Mononuclear cell (primary cell): ENCODE results near the gene AMDHD2. TPM values are rescaled to one million over a fixed set of nuclear protein-coding genes. Genes with fewer than 3 reads are reported as not detected.
"Not testable (repeated sequence)": the region's sequence is repeated elsewhere in the genome, so short reads cannot be mapped to it uniquely, and the experiment has no call there.

Experiments used
- H3K27me3 ChIP-seq: 2 replicates; pipeline ENCODE4 v1.6.0; 2011; ENCODE audit warnings: low read length, control low read depth; ENCODE audit not compliant: insufficient read depth
- H3K4me1 ChIP-seq: 2 replicates; pipeline ENCODE4 v1.5.1; 2011; ENCODE audit warnings: mild to moderate bottlenecking, low read length, control low read depth; ENCODE audit not compliant: insufficient read depth
- H3K4me3 ChIP-seq: 2 replicates; pipeline ENCODE4 v1.5.1; 2011; ENCODE audit warnings: mild to moderate bottlenecking, low read length, moderate library complexity
- H3K9me3 ChIP-seq: 2 replicates; pipeline ENCODE4 v1.5.1; 2011; ENCODE audit warnings: low read depth, mild to moderate bottlenecking, control low read depth, low read length
- total RNA-seq: library from RNA; depleted of rRNA; stranded (reverse); fragments of >200 nt; gene quantifications from one replicate; pipeline ENCODE4 v1.2.3, GENCODE V29; 2012

The AMDHD2 gene
- total RNA-seq, 1 donor: 49.7 TPM

- H3K27me3 ChIP-seq, H3K4me3 ChIP-seq, H3K9me3 ChIP-seq: not testable (repeated sequence)
- peaks cover 52% of the 10 kb centered on the region for H3K4me1 ChIP-seq
Measured at GRCh38 chr16:2539845-2540458, 19.8 kb downstream of the AMDHD2 start.

DNA sequence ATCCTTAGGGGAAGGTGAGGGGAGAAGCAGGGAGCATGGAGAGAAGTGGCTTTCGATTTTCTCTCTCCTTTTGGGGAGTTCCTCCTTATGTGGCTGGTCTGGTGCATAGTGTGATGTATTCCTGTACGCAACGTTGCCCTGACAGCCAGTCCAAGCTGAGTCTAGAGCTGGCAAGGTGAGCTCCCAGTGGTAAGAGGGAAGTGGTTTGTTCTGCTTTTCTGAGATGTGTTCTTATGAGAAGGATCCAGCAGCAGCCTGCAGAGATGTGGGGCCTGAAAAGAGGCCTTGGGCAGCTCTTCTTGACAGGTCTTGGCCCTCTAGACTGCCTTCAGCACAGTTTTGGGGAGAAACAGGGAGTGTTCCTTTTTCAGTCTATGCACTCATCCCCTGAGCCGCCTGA lies 20.7 kb downstream of the AMDHD2 start:
- peaks cover 45% of the 10 kb centered on the region for H3K4me1 ChIP-seq
- not testable (repeated sequence) for H3K27me3 ChIP-seq, H3K9me3 ChIP-seq, H3K4me3 ChIP-seq

DNA sequence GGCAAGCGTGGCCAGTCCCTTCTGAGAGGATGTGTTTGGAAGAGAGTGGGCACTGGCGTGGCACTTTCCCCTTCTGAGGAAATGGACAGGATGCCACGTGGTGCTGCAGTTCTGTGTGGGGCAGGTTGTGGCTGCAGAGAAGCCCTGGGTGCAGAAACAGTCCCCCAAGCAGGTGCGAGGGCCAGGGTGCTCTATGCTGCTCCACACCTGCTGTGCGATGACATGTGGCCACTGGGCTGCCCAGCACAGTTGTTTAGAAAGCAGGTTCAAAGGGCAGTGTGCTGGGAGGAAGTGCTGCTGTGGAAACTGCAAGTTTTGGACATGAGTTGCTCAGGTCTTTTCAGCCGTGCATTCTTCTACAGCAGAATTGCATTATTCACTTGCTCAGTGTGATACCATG lies 21.2 kb downstream of the AMDHD2 start:
- peaks cover 40% of the 10 kb centered on the region for H3K4me1 ChIP-seq
- H3K27me3 ChIP-seq, H3K9me3 ChIP-seq, H3K4me3 ChIP-seq: not testable (repeated sequence)

GRCh38 chr16:2543771-2544170 lies 23.6 kb downstream of the AMDHD2 start:
- not testable (repeated sequence) for H3K27me3 ChIP-seq

DNA sequence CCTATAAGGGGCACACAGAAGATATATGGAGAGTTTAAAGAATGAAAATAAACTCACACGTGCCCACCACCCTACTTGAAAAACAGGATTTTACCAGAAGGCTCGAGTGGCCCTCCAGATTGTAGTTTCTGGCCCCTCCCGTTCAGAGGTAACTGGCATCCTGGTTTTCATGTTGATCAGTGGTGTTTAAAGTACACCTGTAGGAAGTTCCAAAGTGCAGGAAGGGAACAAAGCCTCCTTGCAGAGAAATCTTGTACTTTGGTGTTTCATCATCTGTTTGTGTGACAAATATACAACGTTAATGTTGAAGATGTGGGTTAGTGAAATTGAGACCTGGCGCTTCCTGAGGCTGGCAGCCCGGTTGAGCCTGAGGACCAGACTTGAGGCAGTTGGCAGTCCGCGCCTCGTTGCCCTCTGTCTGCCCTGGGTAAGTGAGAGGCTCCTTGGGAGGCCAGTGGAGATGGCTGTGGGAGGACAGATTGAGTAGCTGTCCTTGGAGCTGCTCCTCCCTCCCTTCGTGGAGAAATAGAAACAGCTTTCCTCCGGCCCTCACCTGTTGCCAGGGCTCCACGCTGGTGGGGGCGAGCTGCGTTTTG lies 30.2 kb downstream of the AMDHD2 start:
- H3K4me3 ChIP-seq, H3K4me1 ChIP-seq, H3K9me3 ChIP-seq, H3K27me3 ChIP-seq: not testable (repeated sequence)

More at GRCh38 chr16:2543771-2544170, 23.6 kb downstream of the AMDHD2 start:
- H3K4me1 ChIP-seq: peaks cover 28% of the 10 kb centered on the region
- not testable (repeated sequence) for H3K4me3 ChIP-seq, H3K9me3 ChIP-seq

DNA sequence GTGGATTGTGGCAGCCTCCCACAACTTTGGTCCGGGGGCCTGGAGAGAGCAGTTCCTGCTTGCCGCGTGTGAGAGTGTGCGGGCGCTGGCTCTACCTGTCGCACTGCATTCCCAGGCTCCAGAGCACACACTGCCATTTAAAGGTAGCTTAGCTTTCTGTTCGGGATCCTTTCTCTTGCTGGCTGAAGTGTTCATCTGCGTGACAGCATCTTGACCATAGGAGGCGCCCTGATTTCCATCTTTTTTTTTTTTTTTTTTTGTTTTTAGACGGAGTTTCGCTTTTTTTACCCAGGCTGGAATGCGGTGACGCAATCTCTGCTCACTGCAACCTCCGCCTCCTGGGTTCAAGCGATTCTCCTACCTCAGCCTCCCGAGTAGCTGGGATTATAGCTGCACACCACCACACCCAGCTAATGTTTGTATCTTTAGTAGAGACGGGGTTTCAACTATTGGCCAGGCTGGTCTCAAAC lies 31.3 kb downstream of the AMDHD2 start:
- not testable (repeated sequence) for H3K4me1 ChIP-seq, H3K27me3 ChIP-seq, H3K4me3 ChIP-seq, H3K9me3 ChIP-seq

DNA sequence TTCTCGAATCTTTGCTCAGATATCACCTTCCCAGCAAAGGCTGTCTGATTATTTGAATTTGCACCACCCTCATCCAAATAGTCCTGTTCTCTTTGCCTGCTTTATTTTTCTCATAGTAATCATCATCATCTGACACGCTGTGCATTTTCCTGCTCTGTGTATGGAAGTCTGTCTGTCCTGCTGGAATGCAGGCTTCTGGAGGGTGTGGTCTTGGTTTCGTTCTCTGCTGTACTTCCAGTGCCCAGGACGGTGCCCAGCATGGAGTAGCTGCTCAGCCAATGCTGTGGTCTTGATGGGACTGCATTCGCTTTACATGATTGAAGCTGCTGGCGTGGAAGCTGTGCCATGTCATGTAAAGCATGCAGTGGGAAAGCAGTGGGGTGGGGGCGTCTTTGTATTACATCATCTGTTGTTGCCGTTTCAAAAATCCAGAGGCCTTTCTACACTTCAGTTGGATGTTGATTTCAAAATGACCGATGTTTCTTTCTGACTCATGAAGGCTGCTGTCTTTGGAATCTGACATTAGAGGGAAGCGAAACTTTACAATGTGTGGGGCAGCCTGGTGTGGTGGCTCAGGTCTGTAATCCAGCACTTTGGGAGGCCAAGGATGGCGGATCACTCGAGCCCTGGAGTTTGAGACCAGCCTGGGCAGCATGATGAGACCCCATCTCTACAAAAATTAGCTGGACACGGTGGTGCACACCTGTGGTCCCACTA lies 34.7 kb downstream of the AMDHD2 start:
- H3K4me3 ChIP-seq, H3K27me3 ChIP-seq, H3K9me3 ChIP-seq, H3K4me1 ChIP-seq: not testable (repeated sequence)

DNA sequence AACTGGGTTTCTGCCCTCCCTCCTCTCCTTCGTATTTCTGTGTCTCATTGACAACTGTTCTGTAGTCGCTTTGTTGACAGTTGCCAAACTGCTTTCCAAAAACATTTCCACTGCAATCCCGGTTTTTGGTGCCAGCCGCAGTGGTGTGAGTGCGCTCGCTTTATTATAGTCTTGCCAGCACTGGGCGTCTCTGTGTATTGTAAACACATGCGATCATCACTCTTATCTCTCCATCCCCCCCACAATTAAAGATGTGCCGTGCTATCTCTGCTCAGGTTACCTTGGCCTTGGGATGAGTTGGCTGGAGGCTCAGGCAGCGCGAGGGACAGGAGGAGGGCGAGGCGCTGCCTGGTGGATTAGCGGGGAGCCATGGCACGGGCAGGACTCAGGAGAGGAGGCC lies 37.0 kb downstream of the AMDHD2 start:
- H3K4me1 ChIP-seq, H3K9me3 ChIP-seq, H3K27me3 ChIP-seq, H3K4me3 ChIP-seq: not testable (repeated sequence)

DNA sequence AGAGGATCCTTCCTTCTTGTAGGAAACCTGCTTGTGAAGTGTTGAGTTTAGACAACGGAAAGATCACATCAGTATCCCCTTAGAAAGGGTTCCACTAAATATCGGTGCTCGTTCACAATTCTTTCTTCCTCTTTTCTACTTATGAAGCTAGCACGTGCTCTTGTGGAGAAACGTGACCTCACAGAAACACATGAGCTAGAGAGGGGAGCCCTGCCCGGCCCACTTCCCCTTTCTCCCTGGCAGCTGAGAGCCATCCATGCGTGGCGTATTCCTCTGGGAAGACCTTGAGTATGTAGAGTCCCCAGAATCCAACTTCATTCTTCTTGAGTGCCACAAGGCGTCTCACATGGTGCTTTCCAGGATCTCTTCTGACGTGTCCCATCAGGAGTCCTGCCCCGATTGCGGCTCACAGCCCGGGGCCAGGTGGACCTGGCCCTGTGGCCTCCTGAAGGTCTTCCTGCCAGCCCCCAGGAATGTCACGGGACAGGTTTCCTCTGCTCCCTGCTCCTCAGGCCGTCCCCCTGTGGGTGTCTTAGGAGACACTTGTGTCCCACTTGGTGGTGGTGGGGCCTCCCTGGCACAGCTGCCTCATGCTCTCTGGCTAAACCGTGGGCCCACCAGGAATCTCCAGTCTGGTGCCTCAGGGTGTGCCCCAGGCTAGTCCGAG lies 40.1 kb downstream of the AMDHD2 start:
- H3K9me3 ChIP-seq, H3K4me3 ChIP-seq, H3K27me3 ChIP-seq, H3K4me1 ChIP-seq: not testable (repeated sequence)

GRCh38 chr16:2560798-2561133 lies 40.6 kb downstream of the AMDHD2 start:
- H3K4me1 ChIP-seq, H3K4me3 ChIP-seq, H3K9me3 ChIP-seq, H3K27me3 ChIP-seq: not testable (repeated sequence)

DNA sequence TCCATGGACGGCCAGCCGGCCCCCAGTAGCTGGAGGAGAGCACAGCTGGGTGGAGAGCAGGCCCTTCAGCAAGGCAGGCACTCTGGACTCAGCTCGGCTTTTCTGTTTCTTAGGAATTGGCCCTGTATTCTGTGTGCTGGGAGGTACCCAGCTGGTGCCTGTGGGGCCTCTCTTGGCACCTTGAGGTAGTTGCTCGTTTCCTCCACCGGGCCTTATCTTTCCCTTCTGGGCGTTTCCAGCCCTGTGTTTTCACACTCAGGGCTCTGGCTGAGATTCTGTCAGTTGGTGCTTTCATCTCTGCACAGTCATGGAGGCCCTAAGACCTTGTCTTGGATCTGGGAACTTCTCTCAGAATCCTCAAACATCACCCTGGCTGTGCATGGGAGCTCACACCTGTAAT lies 47.3 kb downstream of the AMDHD2 start:
- not testable (repeated sequence) for H3K4me1 ChIP-seq, H3K4me3 ChIP-seq, H3K27me3 ChIP-seq, H3K9me3 ChIP-seq

GRCh38 chr16:2568573-2568972 lies 48.4 kb downstream of the AMDHD2 start:
- not testable (repeated sequence) for H3K9me3 ChIP-seq, H3K4me1 ChIP-seq, H3K27me3 ChIP-seq, H3K4me3 ChIP-seq

GRCh38 chr16:2572704-2573103 lies 52.5 kb downstream of the AMDHD2 start:
- not testable (repeated sequence) for H3K4me3 ChIP-seq, H3K27me3 ChIP-seq, H3K9me3 ChIP-seq, H3K4me1 ChIP-seq

- not testable (repeated sequence) for H3K4me1 ChIP-seq, H3K9me3 ChIP-seq, H3K27me3 ChIP-seq, H3K4me3 ChIP-seq
Measured at GRCh38 chr16:2575839-2576238, 55.7 kb downstream of the AMDHD2 start.

- H3K9me3 ChIP-seq, H3K4me1 ChIP-seq, H3K27me3 ChIP-seq: not testable (repeated sequence)
Measured at GRCh38 chr16:2577044-2577443, 56.9 kb downstream of the AMDHD2 start.

DNA sequence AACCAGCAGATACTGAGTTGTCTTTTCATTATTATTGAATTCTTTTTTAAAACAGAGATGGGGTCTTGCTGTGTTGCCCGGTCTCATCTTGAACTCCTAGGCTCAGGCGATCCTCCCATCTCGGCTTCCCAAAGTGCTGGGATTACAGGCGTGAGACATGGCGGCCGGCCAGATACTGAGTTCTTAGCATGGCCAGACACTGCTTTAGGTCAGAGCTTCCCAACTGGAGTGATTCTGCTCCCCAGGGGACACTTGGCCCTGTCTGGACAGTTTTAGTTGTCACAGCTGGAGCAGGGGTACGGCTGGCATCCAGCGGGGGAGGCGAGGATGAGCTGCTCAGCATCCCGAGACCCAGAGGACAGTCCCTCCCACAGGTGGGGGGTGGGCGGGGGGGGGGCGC lies 58.7 kb downstream of the AMDHD2 start:
- H3K27me3 ChIP-seq, H3K4me1 ChIP-seq, H3K9me3 ChIP-seq, H3K4me3 ChIP-seq: not testable (repeated sequence)

More at GRCh38 chr16:2577044-2577443, 56.9 kb downstream of the AMDHD2 start:
- not testable (repeated sequence) for H3K4me3 ChIP-seq
